DLD1 (cell line): ENCODE data around the gene RPTOR.

Experiments
- in situ Hi-C: cut with HindIII; loops from 2 replicates; pipeline ENCODE4 v1.10.0; 2017; ENCODE audit warnings: low sequenced_read_pairs

RPTOR gene

GRCh38 chr17:80585890-80586845, 41.5 kb downstream of the RPTOR start:
- in situ Hi-C loops = no loop called here

GRCh38 chr17:80586846-80587228, 42.2 kb downstream of the RPTOR start:
- in situ Hi-C loops = no loop called here

- in situ Hi-C loops = no loop called here
These were observed 44.2 kb downstream of the RPTOR start for GRCh38 chr17:80588702-80589383.

GRCh38 chr17:80591788-80592187, 47.1 kb downstream of the RPTOR start:
- in situ Hi-C loops = no loop called here

- in situ Hi-C loops = no loop called here
These were observed 47.6 kb downstream of the RPTOR start for GRCh38 chr17:80592243-80592642.

GRCh38 chr17:80593181-80593580, 48.5 kb downstream of the RPTOR start:
- in situ Hi-C loops = no loop called here

- in situ Hi-C loops = no loop called here
These were observed 50.0 kb downstream of the RPTOR start for GRCh38 chr17:80594431-80595269.

- in situ Hi-C loops = no loop called here
These were observed 52.3 kb downstream of the RPTOR start for GRCh38 chr17:80596760-80597608.

- in situ Hi-C loops = no loop called here
These were observed 54.3 kb downstream of the RPTOR start for GRCh38 chr17:80598813-80599545.

GRCh38 chr17:80599546-80600305, 55.1 kb downstream of the RPTOR start:
- in situ Hi-C loops = no loop called here

- in situ Hi-C loops = no loop called here
These were observed 56.5 kb downstream of the RPTOR start for GRCh38 chr17:80601146-80601545.

GRCh38 chr17:80603396-80603795, 58.8 kb downstream of the RPTOR start:
- in situ Hi-C loops = no loop called here

GRCh38 chr17:80604009-80604669, 59.5 kb downstream of the RPTOR start:
- in situ Hi-C loops = no loop called here

- in situ Hi-C loops = no loop called here
These were observed 60.0 kb downstream of the RPTOR start for GRCh38 chr17:80604670-80605010.

- in situ Hi-C loops = no loop called here
These were observed 60.9 kb downstream of the RPTOR start for GRCh38 chr17:80605326-80606066.

GRCh38 chr17:80608326-80608725, 63.7 kb downstream of the RPTOR start:
- in situ Hi-C loops = no loop called here

- in situ Hi-C loops = no loop called here
These were observed 65.1 kb downstream of the RPTOR start for GRCh38 chr17:80609757-80610156.

- in situ Hi-C loops = no loop called here
These were observed 67.2 kb downstream of the RPTOR start for GRCh38 chr17:80611816-80612215.
